Epithelial cell of proximal tubule (primary cell): Measurements from ENCODE around the gene FANCD2. TPM values are rescaled to one million over a fixed set of nuclear protein-coding genes. Genes with fewer than 3 reads are reported as not detected.
A peak's percentile ranks its signal among the peaks of the same experiment; 100 is the strongest.

Source experiments
- DNase-seq: peaks from one replicate; pipeline ENCODE4 v3.0.0-alpha.2; 2011; ENCODE audit warnings: low read depth
- H3K4me3 ChIP-seq: 2 replicates; pipeline ENCODE4 v1.5.1; 2011; ENCODE audit warnings: low read depth, mild to moderate bottlenecking, low read length
- total RNA-seq: library from RNA; depleted of rRNA; stranded (reverse); fragments of >200 nt; gene quantifications from 2 replicates; pipeline ENCODE4 v1.2.3, GENCODE V29; 2015
- TF ChIP-seq, protein P1 (sequence below): conservative IDR thresholded peaks from 2 replicates; pipeline ENCODE4 v1.5.1; 2012; ENCODE audit warnings: low read depth, mild to moderate bottlenecking, low read length

Gene FANCD2
- total RNA-seq, 1 donor from 2014 or later, result 25.9 TPM

DNA sequence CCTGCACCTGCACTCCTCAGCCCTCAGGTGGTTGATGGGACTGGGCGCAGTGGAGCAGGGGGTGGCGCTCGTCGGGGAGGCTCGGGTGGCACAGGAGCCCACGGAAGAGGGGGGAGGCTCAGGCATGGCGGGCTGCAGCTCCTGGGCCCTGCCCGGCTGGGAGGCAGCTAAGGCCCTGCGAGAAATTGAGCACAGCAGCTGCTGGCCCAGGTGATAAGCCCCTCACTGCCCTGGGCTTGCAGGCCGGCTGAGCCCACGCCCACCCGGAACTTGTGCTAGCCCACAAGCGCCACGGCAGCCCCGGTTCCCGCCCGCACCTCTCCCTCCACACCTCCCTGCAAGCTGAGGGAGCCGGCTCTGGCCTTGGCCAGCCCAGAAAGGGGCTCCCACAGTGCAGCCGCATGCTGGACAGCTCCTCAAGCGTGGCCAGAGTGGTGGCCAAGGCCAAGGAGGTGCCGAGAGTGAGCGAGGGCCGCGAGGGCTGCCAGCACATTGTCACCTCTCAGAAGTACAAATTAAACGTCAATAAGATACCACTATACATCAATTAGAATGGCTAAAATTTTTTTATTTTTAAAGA, 110.3 kb downstream of the FANCD2 start:
- TF ChIP-seq, protein P1, sequence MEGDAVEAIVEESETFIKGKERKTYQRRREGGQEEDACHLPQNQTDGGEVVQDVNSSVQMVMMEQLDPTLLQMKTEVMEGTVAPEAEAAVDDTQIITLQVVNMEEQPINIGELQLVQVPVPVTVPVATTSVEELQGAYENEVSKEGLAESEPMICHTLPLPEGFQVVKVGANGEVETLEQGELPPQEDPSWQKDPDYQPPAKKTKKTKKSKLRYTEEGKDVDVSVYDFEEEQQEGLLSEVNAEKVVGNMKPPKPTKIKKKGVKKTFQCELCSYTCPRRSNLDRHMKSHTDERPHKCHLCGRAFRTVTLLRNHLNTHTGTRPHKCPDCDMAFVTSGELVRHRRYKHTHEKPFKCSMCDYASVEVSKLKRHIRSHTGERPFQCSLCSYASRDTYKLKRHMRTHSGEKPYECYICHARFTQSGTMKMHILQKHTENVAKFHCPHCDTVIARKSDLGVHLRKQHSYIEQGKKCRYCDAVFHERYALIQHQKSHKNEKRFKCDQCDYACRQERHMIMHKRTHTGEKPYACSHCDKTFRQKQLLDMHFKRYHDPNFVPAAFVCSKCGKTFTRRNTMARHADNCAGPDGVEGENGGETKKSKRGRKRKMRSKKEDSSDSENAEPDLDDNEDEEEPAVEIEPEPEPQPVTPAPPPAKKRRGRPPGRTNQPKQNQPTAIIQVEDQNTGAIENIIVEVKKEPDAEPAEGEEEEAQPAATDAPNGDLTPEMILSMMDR, result no peak
- H3K4me3 ChIP-seq, result no peak overlapping the region
- DNase-seq, result no peak

DNA sequence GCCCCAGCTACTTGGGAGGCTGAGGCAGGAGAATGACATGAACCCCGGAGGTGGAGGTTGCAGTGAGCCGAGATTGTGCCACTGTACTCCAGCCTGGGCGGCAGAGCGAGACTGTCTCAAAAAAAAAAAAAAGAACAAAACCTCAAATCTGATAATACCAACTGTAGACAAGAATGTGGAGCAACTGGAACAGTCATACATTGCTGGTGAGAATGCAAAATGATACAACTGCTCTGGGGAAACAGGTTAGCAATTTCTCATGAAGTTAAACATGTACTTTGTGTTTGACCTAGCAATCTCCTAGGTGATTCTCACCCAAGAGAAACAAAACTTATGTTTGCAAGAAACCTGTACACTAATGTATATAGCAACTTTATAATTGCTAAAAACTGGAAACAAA, 110.9 kb downstream of the FANCD2 start:
- TF ChIP-seq, protein P1, result no peak
- no peak for DNase-seq

DNA sequence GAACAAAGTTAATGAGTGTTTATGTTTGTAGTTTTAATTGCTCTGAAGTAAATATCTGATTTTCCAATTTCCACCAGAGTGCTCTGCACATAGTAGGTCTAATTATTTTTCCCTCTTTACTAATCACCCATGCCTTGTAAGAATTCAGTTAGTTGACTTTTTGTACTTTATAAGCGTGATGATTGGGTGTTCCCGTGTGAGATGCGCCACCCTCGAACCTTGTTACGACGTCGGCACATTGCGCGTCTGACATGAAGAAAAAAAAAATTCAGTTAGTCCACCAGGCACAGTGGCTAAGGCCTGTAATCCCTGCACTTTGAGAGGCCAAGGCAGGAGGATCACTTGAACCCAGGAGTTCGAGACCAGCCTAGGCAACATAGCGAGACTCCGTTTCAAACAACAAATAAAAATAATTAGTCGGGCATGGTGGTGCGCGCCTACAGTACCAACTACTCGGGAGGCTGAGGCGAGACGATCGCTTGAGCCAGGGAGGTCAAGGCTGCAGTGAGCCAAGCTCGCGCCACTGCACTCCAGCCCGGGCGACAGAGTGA, 114.8 kb downstream of the FANCD2 start:
- H3K4me3 ChIP-seq, result peak overlapping the region; percentile 78
- no peak for DNase-seq
- TF ChIP-seq, protein P1, result no peak

More for the DNA sequence above, 110.9 kb downstream of the FANCD2 start:
- H3K4me3 ChIP-seq, result no peak overlapping the region

DNA sequence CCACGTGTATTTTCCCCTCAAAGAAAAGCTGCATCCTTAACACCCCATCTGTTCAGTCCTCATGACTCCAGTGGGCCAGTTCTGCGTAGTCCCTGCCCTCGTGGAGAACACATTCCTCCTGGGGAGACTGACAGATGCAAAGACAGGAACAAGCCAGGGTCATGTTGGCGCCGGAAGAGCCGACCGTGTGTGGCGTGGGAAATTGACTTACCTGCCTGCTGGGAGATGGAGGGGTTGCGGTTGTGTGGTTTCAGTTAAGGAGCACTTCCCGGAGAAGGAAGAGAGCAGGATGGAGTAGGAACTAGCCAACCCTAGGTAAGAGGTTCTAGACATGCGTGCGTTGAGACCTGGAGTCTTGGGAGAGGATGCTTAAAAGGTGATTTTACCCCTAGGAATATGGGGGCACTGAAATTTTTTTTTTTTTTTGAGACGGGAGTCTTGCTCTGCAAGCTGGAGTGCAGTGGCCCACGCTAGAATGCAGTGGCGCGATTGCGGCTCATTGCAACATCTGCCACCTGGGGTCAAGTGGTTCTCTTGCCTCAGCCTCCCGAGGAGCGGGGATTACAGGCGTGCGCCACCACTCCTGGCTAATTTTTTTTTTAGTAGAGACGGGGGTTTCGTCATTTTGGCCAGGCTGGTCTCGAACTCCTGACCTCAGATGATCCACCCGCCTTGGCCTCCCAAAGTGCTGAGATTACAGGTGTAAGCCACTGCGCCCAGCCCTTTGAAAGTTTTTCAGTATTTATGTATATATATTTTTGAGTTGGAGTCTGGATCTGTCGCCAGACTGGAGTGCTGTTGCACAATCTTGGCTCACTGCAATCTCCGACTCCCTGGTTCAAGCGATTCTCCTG, 116.7 kb downstream of the FANCD2 start:
- TF ChIP-seq, protein P1, result no peak
- H3K4me3 ChIP-seq, result peak overlapping the region; percentile 78
- no peak for DNase-seq

DNA sequence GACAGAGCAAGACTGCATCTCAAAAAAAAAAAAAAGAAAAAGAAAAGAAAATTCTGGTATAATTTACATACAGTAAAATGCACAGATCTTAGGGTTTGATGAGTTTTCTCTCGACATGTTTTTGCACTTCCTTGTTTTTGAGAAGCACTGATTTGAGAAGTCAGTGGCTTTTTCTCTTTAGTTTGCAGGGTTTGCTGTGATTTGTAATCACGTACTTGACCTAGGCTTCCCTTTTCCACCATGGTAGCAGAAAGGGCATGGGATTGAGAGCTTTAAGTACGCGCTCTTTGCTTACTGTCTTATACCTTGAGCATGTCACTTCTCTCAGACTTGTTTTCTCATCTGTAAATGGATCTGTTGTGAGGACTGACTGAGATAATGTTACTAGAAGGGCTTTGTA, 119.4 kb downstream of the FANCD2 start:
- TF ChIP-seq, protein P1, result no peak
- H3K4me3 ChIP-seq, result no peak overlapping the region
- DNase-seq, result no peak

DNA sequence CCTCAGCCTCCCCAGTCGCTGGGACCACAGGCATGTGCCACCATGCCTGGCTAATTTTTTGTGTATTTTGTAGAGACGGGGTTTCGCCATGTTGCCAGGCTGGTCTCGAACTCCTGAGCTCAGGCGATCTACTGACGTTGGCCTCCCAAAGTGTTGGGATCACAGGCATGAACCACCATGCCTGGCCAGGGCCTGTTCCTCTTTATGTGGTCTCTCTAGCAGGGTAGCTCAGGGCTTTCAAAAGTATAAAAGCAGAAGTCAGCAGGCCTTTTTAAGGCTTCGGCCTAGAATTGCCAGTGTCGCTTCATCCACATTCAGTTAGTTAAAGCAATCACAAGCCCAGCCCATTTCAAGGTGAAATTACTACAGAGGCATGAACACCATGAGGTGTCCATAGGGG, 123.0 kb downstream of the FANCD2 start:
- DNase-seq, result no peak
- no peak overlapping the region for H3K4me3 ChIP-seq
- TF ChIP-seq, protein P1, result no peak

DNA sequence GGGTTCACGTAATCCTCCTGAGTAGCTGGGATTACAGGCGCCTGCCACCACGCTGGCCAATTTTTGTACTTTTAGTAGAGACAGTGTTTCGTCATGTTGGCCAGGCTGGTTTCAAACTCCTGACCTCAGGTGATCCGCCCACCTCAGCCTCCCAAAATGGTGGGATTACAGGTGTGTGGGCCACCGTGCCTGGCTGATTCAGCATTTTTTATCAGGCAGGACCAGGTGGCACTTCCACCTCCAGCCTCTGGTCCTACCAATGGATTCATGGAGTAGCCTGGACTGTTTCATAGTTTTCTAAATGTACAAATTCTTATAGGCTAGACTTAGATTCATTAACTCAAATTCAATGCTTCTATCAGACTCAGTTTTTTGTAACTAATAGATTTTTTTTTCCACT, 124.8 kb downstream of the FANCD2 start:
- TF ChIP-seq, protein P1, result no peak
- no peak for DNase-seq
- no peak overlapping the region for H3K4me3 ChIP-seq
